ENCODE measurements around the gene ANO10. TPM values are rescaled to one million over a fixed set of nuclear protein-coding genes. Genes with fewer than 3 reads are reported as not detected.

The ANO10 gene
- total RNA-seq, 4 donors from 2014 or later: 28.0 to 41.8 (median 33.9) TPM

DNA sequence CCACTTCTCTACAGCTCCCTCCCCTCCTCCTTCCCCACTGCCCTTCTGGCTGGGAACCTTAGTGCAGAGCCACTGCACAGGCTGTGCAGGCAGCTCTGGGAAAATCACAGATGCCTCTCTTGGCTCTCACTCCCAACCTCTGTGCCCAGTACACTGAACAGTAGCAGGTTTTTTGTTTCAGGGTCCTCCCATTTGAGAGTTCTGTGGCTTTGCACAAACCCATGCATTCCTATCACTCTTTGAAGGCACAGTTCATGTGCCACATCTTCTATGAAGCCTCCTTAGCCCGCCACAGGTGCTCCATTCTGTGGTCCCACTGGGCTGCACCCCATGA lies 231.6 kb downstream of the ANO10 start:
- TF ChIP-seq, protein P1, sequence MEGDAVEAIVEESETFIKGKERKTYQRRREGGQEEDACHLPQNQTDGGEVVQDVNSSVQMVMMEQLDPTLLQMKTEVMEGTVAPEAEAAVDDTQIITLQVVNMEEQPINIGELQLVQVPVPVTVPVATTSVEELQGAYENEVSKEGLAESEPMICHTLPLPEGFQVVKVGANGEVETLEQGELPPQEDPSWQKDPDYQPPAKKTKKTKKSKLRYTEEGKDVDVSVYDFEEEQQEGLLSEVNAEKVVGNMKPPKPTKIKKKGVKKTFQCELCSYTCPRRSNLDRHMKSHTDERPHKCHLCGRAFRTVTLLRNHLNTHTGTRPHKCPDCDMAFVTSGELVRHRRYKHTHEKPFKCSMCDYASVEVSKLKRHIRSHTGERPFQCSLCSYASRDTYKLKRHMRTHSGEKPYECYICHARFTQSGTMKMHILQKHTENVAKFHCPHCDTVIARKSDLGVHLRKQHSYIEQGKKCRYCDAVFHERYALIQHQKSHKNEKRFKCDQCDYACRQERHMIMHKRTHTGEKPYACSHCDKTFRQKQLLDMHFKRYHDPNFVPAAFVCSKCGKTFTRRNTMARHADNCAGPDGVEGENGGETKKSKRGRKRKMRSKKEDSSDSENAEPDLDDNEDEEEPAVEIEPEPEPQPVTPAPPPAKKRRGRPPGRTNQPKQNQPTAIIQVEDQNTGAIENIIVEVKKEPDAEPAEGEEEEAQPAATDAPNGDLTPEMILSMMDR (IDR thresholded peaks at IDR 0.05; ENCODE audit: low read depth): no peak

DNA sequence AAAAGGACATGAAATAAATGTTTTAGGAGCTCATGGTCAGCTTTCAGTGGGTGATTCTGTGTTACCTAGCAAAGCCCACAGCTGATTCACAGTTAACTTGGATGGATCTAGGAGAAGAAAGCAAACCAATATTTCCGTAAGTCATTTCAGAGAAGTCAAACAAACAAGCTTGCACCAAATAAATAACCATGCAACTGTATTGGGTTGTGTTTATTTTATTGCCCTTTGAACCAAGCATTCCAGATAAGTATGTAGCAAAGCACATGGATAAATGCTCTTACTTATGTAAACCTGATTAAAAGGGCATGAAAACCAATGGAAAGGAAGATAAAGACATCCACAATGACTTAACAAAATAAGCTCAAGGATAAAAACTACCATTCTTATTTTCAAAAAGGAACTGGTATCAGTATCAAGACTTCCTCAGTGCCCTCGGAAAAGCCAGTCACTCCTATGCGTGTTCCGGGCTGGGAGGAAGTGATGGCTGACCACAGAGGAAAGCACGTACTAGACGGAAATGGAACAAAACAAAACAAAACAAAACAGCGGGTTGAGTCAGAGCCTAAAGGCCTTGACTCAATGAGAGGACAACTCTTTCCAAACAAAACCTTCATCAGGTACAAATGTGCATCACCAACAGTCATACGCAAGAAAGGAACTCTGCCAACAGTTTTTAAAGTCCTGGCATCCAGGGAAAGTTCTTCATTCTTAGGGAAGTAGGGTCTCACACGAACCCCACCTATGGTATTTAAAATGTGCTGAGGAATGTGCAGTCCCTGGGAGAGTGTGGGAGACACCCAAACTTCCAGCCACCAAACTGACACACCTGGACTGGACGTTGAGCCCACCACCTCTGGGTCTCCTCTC lies 232.2 kb downstream of the ANO10 start:
- TF ChIP-seq, protein P1 (IDR thresholded peaks at IDR 0.05; ENCODE audit: low read depth): no peak

DNA sequence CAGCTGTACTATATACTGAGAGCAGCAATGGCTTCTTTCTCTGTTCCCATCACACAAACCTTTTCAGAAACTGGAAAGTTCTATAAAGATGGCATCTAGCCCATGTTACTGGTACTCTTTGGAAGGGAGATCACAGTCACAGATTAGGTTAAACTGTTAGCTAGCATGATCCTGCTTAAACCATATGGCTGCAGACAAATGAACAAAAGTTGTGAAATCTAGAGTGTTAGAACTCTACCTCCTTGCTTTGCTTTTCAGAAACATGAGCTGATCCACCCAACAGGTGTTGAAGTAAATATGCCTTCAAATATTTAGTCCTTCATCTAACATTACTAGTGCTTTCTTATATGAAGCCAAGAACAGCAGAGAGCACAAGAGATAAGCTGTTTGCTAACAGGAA lies 232.9 kb downstream of the ANO10 start:
- TF ChIP-seq, protein P1 (IDR thresholded peaks at IDR 0.05; ENCODE audit: low read depth): no peak

DNA sequence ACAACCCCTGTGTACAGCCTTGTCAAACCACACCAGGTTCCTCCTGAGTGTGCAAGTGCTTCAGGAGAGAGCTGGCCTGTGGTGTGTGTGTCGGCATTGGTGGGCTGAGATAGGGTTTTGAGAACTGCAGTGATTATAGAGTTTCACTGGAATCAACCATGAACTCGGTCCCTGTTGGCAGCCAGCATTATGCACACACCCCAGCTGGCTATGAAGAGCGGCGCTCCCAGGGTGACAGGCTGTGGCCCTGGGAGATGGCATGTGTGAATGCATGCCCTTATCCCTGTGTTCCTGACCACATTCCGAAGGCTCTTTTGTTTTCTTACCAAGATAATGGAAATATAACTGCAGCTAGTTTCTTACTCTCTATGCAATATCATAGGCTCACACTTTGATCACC lies 233.6 kb downstream of the ANO10 start:
- TF ChIP-seq, protein P1 (IDR thresholded peaks at IDR 0.05; ENCODE audit: low read depth): no peak

DNA sequence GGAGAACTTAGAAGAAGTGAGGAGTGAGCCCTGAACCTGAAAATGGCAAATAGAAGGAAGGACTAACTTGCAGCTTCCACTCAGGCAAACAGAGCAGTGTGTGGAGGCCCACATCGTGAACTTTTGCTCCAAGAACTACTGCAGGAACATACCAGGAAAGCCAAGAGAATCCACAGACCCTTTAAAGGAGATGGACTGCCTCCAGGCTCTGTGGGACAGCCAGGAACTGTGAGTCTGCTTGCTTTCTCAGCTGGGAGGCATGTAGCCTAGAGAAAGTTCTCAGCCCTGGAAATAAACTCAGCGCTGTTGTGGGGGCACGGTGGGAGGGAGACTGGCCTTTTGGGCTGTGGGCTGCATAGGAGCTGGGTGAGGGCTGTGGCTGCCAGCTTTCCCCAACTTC lies 242.5 kb downstream of the ANO10 start:
- TF ChIP-seq, protein P1 (IDR thresholded peaks at IDR 0.05; ENCODE audit: low read depth): no peak

DNA sequence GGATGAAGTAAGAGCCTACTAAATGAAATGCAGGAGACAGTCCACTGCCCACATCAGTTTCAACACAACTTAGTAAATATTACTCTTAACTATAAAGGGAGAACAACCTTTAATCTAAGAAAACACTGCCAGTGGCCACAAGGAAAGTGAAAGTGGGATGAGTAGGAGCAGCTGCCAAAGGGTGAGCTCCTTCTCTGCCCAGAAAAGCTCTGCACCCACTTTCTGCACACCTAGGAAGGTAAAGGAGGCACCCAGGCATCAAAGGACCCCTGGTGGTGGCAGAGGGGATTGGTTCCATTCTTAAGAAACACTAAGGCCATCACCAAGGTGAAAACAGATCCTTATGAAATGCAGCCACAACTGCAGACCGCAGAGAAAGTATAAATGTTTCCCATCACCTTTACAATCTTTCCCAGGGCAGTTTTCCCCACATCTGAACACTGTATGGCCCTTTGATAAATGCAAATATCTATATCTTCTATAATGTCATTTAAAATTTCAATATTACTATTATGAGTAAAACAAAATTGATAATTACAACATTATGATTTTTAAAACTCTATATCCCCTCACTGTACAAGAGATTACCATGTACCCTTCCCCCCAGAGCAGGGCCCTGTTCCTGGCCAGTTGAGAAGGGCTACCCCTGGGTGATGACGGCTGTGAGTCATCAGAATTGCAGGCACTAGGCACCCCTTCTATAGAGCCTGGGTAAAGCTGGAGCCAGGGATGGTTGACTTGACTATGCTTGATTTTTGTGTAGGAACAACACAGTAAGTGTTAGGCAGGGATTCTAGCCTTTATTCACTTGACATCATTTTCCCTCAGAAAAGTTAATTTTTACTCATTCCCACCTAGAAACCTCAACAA lies 243.5 kb downstream of the ANO10 start:
- TF ChIP-seq, protein P1 (IDR thresholded peaks at IDR 0.05; ENCODE audit: low read depth): no peak

DNA sequence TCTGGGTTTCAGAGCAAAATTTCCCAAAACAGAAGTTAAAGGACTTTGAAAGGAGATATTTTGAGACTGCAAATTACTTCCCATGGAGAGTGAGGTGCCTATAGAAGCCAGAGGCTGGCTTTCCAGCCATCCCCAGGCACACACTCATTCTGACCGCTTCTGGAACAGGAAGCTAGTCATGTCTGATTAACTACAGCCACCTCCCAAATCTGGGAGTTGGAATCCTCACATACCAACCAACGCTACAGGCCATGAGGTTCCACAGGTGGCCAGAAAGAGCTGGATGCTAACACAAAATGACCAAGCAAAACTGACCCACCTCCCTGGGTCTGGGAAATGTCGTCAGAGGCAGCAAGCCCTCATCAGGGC lies 248.3 kb downstream of the ANO10 start:
- TF ChIP-seq, protein P1 (IDR thresholded peaks at IDR 0.05; ENCODE audit: low read depth): no peak

All from subcutaneous adipose tissue (tissue), 4 donors.